Stimulated activated CD8-positive, alpha-beta memory T cell treated with anti-CD3 and anti-CD28 coated beads, Interleukin-4, amount 100 ng/mL, for 1 hour (primary cell): ENCODE data around the gene ZNF500.

Experiments used
- DNase-seq, 2 donors: peaks; one replicate each; pipeline ENCODE4 v3.0.0-alpha.2; 2020; ENCODE audit warnings: low read depth in 2 of 2, low spot score in 1 of 2

The ZNF500 gene

DNA sequence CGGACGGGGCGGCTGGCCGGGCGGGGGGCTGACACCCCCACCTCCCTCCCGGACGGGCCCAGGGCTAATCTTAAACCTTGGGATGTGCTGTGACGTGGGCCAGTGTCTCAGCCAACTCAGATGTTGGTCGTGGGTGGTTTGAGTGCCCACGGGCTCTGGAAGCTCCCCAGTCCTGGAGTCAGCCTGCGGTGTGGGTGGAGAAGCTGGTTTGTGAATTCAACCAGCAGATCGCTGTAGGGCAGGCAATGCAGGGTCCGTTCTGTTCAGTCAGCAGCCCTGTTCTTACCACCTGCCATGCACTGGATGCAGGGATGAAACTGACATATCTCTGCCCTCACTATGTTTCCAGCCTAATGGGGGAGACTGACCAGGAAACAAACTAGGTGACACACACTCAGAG, 8.0 kb upstream of the ZNF500 start:
- DNase-seq, result no peak

DNA sequence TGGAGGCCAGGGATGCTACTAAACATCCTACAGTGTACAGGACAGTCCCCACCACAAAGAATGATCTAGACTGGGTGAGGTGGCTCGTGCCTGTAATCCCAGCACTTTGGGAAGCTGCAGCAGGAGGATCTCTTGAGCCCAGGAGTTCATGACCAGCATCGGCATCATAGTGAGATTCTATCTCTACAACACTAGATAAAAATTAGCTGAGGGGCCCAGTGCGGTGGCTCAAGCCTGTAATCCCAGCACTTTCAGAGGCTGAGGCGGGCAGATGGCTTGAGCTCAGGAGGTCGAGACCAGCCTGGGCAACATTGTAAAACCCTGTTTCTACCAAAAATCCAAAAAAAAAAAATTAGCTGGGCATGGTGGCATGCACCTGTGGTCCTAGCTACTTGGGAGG, 5.4 kb upstream of the ZNF500 start:
- no peak for DNase-seq

DNA sequence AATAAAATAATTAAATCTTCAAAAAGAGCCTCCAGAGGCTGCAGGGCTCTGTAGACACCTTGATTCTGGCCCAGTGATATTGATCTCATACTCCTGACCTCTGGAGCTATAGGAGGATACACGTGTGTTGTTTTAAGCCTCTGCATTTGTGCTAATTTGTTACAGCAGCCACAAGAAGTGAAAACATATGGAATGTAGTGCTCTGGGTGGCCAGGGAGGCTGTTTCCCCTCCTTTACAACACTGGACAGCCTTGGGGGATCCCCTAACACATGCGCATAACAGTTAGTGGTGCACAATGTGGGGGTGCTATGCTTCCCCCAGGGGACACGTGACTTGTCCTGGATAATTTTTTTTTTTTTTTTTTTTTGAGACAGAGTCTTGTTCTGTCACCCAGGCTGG, 4.7 kb upstream of the ZNF500 start:
- DNase-seq, result no peak

DNA sequence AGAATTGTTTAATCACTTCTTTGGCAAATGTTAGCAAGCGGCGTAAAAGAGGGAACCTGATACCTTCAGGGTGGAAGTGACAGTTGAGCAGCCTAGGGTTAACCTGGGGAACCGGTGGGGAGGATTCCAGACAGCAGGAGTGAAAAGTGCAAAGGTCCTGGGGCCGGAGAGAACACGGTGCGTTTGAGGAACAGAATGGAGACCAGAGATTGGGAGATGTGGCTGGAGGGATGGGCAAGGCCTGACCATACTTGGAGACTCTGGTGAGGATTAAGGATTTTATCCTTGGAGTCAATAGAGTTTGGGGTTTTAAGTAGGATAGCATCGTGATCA, 2.3 kb upstream of the ZNF500 start:
- no peak for DNase-seq

DNA sequence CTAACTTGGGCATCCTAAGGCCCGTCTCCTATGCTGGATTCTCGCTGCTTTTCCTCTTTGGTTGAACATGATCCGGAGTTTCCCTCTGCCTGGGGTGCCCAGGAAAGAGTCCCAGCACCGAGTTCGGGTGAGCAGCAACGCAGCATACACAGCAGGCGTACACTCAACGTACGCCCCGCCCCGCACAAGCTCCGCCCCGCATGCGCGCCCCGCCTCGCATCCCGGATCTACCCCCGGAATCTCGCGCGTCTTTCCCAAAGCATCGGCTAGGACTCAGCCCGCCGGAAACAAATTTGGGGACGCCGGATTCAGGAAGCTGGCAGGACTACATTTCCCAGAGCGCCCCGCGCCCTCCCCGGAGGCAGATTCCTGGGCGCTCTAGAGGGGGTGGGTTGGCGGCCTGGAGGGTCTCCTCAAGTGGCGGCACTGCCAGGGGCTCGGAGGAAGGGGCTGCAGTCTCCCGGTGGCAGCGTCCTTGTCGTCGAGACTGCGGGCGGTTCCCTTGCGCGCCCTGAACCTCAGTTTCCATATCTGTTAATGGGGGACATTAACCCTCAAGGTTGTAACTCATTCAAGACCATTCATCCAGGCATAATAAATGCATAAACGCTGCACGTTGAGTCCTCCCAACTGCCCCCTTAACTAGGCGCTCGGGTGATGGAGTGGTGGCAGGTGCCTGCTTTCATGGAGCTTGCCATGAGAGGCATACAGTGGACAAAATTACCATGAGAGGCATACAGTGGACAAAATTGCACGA, 1.8 kb upstream of the ZNF500 start:
- peak; percentile 58 to 61 for DNase-seq

DNA sequence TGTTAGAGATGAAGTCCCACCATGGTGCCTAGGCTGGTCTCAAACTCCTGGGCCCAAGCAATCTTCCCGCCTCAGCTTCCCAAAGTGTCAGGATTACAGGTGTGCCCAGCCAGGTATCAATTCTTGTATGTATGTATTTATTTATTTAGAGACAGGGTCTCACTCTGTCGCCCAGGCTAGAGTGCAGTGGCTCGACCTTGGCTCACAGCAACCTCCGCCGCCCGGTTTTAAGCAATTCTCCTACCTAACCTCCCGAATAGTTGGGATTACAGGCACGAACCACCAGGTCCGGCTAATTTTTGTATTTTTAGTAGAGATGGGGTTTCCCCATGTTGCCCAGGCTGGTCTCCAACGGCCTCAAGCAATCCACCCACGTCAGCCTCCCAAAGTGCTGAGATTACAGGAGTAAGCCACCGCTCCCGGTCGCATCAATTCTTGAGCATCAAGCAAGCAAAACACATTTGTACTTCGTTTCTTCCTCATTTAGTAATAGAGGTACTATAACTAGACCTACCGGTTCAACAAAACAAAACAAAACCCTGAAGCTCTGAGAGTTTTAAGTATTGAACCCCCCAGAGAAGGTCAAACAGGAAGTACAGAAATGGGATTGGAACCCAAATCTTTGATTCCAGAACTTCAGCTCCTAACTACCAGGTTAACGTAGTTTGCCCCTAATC, 1.0 kb upstream of the ZNF500 start:
- DNase-seq, result no peak

DNA sequence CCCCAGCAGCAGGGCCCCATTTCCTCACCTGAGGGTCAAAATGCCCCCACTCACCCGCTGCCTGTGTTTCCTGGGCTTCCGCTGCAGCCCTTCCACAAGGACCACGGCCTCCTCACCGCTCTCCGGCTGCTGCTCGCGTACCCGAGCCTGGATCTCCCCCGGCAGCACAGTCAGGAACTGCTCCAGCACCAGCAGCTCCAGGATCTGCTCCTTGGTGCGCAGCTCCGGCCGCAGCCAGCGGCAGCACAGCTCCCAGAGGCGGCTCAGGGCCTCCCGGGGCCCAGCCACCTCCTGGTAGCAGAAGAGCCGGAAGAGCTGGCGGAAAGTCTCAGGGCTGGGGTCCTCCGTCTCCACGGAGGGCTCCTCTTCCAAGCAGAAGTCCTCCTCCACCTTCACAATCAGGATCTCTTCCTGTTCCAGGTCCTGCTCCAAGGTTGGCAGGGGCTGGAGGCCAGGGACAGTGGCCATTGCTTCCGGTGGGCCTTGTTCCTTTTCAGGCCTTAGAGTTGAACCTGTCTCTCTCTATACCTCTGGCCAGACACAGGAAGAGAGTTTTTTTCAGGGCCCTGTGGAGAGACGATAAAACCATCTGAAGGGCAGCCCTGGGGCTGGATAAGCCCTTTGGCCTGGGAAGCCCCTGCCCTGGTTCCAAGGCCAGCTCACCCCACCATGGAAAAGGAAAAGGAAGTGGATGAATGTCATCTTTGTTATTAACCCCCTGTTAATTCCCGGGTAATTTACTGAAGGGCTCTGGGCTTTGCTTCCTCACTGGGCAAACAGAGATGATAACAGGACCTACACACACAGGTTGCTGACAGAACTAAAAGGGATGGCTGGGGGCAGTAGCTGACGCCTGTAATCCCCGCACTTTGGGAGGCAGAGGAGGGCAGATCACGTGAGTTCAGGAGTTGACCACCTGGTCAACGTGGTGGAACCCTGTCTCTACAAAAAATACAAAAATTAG, 1.2 kb downstream of the ZNF500 start:
- DNase-seq, result no peak

DNA sequence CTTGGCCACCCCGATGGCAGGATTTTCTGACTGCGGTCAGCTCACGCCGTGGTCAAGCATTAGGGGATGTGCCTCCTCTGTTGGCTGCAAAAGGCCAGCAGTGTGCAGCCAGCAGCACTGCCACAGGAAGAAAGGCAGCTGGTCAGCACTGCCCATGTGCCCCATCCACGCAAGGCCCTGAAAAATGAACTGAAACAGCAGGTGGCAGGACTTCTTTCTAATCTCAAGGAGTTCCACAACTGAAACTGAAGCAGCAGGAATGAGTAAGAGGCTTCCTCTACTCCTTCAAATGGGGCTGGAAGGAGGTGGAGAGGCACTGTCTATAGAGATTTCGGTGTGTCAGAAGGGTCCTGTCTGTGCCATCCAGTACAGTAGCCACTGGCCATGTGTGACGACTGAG, 3.2 kb downstream of the ZNF500 start:
- no peak for DNase-seq

DNA sequence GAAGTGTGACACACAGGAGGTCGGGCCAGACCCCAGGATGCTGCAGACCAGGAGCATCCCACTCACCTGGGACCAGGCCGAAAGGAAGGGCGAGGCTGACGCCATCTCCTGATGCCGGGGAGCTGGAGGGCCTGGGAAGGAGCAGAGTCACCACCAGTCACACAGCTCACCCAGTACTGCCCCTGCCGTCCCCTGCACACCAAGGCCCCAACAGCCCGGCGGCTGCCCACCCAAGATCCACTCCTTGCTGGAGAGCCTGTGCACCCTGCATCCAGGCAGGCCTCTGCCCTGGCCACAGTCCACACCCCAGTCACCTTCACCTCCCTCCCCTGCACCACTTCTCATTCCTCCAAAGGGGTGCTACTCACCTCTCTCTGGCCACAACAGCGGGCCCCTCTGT, 4.8 kb downstream of the ZNF500 start:
- no peak for DNase-seq

DNA sequence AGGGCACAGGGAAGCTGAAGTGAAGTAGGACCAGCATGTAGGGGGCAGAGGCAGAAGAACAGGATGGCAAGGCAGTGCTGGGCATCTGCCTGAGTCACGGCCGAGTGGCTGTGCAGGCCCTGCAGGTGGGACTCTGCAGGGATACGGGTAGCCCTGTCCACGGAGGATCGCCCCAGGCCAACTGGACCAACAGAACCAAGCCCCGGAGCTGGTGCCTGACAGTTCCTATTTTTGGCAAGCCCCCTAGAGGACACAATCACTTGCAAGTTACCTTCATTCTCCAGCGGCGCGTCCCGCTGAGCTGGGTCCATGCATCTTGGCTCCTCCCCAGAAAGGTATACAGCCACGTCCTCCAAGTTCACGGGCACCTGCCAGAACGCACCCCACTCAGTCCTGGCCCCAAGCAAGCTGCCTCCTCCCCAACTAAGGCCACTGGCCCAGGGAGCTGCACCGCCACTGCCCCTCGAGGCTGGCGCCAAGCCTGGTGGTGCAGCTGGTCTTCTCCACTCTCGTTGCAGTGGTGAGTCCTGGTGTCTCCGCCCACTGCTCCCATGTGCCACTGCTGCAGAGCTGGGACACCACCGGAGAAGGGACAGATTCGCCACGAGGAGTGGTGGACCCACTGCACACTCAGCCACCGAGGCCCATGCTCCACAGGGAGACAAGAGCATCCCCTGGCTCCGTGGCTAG, 6.6 kb downstream of the ZNF500 start:
- no peak for DNase-seq

DNA sequence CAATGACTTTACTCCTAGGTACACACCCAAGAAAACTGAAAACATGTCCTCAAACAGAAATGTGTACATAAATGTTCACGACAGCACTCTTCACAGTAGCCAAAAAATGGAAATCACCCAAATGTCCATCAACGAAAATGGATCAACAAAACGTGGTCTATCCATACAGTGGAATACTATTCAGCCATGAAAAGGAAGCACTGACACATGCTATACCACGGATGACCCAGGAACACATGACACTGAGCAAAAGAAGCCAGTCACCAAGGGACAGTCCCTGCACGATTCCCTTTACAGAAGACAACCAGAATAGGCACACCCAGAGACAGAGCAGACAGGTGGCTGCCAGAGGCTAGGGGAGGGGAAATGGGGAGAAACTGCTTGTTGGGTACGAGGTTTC, 11.3 kb downstream of the ZNF500 start:
- DNase-seq, result no peak

DNA sequence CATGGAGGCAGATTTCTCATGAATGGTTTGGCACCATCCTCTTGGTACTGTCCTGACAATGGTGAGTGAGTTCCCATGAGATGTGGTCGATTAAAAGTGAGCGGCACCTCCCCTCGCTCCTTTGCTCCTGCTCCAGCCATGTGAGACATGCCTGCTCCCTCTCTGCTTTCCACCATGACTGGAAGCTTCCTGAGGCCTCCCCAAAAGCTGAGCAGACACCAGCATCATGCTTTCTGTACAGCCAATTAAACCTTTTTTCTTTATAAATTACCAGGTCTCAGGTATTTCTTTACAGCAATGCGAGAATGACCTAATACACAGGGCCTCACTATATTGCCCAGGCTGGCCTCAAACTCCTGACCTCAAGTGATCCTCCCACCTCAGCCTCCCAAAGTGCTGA, 12.1 kb downstream of the ZNF500 start:
- DNase-seq, result no peak

DNA sequence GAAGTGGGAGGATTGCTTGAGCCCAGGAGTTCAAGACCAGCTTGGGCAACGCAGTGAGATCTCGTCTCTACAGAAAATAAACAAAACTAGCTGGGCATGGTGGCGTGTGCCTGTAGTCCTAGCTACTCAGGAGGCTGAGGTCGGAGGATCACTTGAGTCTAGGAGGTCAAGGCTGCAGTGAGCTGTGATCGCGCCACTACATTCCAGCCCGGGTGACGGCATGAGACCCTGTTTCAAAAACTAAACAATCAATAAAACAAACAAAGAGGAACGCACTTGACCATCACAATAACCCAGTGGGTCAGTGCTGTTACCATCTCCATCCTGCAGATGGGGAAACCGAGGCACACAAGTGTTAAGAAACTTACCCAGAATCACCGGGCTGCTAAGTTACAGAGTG, 13.7 kb downstream of the ZNF500 start:
- no peak for DNase-seq

DNA sequence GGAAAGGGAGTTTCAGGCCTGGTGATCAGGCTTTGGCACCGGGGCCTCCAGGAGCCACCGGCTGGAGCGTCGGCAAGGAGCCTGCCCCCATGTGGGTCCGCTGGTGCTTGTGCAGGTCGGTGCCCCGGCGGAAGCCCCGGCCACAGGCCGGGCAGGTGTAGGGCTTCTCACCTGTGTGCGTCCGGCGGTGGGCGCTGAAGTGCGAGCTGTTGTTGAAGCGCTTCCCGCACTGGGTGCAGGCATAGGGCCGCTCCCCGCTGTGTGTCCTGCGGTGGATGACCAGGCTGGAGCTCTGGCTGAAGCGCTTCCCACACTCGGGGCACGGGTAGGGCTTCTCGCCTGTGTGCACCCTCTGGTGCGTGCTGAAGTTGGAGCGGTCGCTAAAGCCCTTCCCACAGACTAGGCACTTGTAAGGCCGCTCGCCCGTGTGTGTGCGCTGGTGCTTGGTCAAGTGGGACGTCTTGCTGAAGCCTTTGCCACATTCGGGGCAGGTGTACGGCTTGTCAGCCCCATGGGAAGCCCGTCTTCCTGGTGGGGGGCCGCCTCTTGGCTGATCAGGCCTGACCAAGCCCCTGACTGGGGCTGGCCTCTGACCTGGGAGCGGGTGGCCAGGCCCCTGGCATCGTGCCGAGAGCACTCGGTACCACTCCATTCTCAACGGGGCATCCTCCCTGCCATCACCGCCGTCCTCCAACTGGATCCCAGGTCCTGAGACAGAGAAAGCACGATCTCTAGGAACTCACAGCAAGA, 14.4 kb downstream of the ZNF500 start:
- DNase-seq, result no peak

DNA sequence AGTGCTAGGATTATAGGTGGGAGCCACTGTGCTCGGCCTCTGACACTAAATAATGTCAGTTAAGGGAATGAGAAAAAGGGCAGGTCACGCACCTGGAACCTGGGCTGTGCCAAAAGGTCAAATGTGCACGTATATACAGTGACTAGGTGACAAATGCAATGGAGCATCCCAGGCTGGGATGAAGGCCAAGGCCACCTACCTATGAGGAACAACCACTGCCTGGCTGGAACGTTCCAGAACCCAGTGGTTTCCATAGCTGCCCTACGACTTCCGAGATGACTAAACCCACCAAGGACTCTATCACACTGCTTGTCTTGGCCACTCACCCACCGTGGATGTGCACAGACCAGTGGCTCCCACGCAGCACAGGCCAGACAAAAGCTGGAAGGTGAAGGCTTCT, 16.1 kb downstream of the ZNF500 start:
- DNase-seq, result no peak

DNA sequence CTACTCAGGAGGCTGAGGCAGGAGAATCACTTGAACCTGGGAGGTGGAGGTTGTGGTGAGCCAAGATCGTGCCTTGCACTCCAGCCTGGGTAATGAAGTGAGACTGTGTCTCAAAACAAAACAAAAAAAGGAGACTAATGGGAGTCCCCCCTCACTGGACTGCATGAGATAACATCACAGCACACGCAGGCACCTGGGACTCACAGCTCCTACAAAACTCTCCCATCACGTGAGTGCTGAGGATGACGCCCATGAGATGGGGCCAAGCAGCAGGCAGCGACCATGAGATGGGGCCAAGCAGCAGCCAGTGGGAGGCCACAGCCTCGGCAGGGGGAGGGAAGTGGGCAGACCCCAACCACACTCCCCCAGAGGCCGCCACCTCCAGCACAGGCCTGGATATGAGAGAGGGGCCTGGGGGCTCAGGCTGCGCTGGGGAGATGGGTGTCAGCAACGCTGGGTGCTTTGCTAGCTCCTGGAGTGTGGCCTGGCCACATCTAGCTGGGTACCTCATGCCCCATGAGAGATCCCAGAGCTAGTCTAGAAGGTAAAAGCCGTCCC, 17.2 kb downstream of the ZNF500 start:
- DNase-seq, result no peak

DNA sequence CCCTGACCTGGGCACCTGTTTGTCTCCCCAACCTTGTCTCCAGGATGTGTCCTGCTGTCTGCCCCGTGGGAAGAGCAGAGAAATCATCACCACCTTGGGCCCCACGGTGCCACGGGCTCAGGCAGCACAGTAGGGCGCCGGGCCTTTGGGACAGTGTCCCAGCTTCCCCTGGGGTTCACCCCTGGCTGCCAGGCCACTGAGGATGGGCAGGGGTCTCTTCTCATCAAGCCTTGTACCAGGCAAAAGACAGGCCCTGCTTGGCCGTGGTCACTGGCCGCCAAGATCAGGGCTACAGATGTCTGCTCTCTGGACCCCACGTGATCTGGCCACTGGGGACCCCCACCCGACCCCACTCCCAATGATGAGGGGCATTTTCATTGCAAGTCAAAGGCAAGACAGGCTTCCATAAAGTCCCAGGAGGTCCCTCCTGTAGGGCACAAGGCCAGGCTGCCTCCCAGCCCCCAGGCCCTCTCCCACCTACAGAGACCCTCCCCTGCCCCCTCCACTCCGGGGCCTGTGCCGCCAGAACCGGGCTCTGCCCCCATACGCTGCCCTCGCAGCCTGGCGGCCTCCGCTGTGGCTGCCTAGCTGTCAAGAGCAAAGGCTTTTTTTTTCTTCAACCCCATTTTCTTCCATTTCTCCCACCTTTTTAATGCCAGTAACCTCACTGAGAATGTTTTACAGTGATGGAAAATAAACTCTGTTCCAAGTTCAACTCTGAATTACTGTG, 18.1 kb downstream of the ZNF500 start:
- no peak for DNase-seq

DNA sequence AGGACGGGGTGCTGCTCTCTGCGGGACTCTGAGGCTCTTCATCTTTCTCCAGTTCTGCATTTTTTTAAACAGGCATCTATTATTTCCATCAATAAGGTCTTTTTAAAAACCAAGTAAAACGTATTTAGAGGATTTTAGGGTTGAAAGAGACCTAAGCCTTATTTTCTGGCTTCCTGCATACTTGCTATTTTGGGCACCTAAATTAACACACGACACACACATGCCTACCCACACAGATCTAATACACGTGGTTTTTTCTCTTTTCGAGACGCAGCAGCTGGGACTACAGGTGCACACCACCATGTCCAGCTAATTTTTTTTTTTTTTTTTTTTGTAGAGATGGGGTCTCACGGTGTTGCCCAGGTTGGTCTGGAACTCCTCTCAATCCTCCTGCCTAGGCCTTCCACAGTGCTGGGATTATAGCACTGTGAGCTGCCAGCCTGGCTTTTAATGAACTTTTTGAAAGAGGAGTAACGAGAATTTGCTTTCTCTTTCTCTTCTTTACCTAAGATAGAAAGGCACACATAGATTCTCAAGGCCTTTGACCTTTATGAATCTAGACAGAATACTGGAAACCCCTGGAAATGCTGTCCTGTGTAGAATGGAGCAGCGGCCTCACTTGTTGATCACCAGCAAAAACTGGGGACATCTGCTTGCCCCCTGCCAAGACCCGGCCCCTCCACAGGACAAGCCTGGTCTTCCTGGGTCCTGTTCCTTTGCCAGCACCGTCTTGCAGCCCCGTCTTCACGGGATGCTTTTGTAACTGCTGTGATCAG, 18.9 kb downstream of the ZNF500 start:
- DNase-seq, result no peak

DNA sequence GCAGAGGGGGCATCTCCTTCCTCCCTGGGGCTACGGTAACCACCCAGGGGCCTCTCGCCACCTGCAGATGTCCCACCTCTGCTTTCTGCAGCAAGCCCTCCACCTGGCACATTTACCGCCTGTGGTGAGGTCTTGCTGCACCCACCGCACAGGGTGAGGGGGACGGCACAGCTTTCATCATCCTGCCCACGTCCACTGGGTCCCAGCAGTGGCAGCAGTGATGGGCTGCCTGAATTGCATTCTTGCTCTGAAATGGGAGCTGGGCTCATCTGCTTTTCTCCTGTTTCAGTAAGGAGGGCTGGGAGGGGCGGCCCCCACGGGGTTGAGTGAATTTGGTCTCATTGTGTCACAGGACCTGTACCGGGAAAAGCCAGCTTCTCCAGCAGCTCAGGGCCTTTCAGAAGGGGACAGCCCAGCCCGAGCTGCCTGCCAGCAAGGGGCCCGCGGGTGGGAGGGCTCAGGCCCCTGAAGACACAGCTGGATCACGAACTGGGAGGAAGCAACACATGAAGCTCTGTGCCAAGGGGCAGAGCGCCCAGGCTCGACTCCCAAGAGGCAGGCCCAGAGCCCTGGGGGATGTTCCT, 19.9 kb downstream of the ZNF500 start:
- DNase-seq, result no peak
